NCI-H2029 (cell line): ENCODE results near the gene WNT6.

Experiments used
- DNase-seq: peaks from one replicate; lab custom pipeline; 2025; lab: John Stamatoyannopoulos, UW

The WNT6 gene

DNA sequence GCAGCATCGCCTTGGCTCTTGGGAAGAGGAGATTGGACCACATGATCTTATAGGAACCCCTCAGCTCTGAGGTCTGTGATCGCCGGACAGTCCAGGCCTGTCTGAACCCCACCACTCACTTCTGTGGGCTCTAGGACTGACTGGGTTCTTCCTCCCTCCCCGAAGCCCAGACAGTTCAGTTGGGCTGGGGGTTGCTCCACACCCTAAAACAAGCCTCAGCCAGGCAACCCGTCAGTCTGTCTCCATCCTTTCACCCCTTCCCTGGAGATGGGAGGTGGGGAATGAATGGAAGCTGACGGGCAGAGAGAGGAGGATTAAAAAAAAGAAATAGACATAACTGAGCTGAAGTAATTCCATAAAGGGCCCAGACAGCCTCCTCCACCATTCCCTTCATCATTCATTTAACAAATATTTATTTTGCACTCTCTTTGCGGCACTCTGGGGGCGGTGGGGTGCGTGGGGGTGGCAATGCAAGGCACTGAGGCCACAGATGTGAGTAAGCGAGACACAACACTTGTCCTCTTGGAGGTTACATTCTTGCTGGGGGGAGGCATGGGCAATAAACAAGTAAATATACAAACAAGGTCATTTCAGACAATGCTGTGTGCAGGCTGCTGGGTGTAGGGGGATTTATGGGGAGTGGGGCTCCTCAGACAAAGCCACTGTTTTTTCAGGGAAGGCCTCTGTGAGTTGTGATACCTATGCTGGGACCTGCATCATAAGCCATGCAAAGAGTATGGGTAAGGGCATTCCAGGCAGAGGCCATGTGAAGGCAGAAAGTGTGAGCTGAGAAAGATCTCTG lies 33.9 kb downstream of the WNT6 start:
- DNase-seq: no peak

DNA sequence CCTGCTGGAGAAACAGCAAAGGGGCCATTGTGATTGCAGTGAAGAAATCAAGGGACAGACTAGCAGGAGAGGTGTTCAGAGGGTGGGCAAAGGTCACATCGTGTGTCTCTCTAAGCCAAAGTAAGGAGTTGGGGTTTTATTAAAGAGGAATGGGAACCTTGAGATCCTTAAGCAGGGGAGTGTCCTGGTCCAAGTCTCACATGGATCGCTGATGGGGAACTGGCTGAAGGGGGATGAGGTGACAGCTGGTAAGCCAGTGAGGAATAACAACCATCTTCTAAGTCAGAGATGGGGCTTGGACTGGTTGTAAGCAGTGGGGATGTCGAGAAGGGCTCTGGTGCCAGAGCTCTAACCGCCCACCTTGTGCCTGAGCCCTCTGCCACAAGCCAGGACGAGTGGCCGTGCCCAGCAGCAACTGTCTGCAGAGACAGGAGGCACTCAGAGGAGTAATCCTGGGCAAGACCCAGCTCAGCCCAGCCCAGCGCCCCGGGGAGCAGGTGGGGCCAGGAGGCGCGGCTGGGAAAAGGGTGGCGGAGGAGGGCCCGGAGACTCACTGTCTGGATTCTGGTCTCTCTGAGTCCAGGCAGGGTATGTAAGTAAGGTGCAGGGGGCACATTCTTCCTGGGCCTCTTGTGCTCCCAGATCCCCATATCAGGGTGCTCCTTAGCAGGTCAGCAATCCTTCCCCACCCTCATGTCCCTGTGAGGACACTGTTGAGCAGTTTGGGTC lies 34.7 kb downstream of the WNT6 start:
- no peak for DNase-seq

DNA sequence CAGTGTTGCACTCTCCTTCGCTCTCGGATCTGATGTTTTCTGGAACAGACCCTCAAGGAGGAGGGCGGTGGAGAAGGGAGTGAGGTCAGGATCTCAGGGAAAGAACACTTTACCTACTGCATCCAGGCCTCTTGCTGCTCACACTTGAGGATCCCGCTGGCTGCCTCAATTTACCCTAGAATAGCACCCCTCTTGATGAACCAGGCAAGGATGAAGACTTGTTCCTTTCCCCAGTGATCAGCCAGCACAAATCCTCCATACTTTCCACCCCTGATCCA lies 35.2 kb downstream of the WNT6 start:
- DNase-seq: no peak

DNA sequence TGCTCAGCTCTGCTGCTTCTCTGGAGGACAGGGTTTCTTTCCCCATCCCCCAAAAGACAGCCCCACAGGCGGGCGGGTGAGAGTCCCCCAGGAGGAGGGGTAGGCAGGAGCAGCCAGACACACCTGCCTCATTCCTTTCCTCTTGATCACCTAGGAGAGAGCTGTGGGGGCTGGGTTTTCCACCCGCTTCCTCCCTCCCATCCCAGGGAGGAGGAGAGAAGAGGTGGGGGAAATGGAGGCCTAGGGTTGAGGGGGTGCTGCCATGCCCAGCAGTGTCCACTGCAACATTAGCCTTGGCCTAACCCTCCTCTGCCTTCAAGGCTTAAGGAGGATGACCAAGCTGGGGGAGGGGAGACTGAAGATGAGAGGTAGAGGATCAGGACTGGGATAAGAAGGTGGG lies 35.7 kb downstream of the WNT6 start:
- no peak for DNase-seq

DNA sequence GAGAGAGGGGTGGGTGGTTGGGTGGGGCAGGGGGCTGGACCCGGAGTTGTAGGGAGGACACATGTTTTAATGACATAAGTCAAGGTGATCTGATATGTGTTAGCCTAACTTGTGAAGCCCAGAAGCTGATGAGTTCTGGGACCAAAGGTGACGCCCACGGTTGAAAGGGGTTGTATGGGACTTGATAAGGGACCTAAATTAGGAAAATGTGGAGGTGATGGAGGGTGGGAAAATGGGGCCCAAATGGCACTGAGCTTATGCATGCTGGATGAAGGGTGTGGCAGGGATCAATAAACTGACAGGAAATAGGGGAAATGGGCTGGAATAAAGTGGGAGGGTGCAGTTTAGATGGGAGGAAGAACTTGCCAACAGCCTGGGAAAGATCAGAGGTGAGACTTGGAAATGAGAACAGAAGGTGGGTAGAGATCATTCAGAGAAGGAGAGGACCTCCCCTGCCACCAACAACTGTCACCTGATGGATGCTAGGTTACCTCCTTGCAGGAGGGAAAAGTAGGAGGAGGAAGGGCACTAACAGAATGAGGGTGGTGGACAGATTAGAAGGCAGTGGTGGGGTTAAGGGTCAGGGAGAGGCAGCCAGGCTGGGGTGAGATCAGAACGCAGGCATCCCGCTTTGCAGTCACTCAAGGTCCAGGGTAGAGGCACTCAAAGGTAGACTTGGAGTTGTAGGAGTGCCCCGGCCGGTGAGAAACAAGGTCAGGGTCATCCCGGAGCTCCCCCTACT lies 36.3 kb downstream of the WNT6 start:
- DNase-seq: no peak

DNA sequence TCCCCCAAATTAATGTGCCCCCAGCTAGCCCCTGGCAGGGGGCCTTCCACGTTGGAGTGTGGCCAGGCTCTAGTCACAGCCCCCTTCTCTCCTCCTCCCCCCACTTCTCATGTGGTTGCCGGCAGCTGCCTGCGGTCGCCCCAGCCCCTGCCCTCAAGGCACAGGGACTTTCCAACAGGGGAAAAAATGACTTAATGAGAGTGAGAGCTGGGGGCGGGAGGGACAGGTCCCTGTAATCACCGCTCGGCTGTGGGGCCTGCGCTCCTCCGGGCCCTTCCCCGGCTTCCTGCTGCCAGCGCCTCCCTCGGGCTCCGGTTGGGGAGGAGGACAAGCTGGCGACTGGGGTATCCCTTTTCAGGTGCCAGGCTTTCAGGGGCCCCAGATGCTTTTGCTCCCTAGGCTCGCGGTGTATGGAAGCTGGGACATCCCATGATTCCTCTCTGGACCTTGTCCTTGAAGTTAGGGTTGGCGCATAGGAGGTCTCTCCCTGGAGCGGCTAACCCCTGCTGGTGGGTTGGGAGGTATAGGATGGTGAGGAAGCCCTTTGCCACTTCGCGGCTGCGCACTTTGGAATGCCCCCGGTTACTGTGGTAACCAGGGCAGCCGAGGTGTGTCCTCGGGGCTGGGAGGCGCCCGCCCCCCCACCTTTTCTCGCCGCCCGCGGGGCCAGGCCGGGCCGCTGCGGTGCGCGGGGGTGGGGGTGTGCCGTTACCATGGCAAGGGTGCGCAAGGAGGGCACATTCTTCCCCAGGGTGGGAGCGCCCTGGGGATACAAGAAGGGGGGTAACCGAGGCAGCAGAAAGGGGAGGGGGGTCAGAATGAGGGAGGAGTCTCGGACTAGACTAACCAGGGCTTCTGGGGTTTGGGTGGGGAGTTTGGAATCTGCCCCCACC lies 37.1 kb downstream of the WNT6 start:
- no peak for DNase-seq

DNA sequence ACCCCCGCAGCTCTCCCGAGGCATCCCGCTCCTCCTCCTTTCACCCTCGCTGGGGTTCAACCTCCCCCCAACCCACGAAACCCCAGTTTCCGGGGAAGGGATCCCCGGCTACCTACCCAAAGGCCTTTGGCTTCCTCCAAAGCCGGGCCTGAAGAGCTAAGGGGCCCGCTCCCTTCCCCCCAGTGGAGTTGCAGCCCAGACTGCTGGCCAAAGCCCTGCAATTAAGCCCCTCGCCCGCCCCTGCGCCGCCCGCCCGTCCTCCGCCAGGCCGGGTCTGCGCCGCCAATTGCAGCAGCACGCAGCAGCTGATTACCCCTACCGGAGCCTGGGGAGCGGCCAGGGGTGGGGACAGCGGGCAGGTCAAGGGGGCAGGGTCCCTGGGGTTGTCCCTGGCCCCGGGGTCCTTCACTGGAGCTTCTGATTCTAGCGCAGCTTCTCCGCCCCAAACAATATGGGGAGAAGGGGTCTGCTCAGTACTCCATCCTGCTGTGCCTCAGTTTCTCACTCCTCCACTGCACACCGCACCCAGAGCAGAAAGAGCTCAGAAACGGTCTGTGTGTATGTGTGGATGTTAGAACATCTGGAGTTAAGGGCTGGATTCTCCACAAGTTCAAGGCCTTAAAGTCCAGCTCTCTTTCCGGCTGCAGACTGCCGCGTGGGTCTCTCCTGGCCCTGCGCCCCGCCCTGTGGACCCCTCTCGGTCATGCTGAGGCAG lies 37.9 kb downstream of the WNT6 start:
- no peak for DNase-seq

DNA sequence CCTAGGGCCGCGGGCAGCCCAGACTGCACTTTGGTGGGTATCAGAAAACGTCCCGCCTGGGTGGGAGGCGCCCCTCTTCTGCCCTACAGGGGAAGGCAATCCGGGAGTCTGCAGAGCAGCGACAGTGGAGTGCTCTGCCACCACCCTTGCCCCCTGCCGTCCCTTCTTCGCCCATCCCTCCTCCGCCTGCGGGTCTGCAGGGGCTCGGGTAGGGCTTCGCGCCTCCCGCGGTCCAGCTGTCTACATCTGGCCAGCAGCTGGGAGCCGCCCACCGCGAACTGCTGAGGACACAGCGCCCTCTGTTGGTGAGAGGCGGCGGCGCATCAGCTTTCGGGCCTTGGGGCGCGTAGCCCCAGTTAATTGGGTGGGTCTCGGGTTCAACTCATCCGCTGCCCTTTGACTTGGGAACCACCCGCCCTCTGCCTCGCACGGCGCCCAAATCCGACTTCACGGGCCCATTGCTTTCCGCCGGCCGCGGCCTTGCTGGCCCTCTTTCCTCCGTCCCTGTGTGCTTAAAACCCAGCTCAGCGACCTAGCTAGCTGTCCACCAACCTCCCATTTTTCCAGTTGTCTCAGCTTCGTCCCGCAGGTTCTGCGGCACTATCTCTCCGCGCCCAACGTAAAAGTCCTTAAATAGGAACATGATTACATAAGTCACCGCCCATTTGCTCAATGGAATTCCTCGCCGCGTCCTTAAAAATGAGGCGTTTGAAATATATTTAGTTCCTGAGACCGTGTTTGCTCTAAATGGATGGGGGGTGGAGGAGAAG lies 38.7 kb downstream of the WNT6 start:
- DNase-seq: no peak

DNA sequence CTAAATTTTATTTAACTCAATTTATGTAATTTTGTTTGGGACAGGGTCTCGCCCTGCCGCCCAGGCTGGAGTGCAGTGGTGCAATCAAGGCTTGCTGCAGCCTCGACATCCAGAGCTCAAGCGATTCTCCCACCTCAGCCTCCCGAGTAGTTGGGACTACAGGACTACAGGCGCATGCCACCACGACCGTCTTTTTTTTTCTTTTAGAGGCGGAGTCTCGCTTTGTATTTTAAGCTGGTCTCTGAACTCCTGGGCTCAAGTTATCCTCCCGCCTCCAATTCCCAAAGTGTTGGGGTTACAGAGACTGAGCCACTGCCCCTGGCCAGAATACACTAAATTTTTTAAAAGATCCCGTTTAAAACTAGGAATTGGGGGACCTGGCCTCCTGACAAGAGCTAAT lies 39.5 kb downstream of the WNT6 start:
- no peak for DNase-seq

DNA sequence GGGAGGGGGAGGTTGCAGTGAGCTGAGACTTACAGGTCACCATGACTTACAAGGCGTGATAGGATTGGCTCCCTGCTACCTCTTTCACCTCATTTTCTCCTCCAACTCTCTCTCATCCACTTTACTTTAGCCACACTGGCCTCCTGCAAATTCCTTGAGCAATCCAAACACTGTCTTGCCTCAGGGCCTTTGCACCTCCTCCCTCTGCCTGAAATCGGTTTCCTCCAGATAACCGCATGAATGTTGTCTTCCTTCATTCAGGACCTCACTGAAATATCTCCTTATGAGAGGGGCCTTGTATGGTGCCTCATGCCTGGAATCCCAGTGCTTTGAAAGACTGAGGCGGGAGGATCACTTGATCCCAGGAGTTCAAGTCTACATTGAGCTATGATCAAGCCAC lies 42.8 kb downstream of the WNT6 start:
- no peak for DNase-seq

DNA sequence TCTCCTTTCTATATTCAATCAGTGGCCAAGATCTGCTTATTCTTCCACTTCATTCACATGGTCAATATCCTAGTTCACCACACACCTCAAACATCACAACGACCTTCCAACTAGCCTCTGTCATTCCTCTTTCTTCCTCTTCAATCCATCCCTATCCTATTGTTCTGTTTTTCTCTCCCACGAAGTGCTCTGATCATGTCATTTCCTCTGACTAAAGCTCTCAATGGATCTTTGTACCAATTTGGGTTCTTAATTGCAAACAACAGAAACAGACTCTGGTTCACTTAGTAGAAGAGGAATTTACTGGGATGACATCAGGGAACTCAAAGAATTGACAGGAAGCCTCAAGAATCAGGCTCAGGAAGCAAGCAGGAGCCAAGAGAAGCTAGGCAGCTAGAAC lies 44.6 kb downstream of the WNT6 start:
- no peak for DNase-seq

DNA sequence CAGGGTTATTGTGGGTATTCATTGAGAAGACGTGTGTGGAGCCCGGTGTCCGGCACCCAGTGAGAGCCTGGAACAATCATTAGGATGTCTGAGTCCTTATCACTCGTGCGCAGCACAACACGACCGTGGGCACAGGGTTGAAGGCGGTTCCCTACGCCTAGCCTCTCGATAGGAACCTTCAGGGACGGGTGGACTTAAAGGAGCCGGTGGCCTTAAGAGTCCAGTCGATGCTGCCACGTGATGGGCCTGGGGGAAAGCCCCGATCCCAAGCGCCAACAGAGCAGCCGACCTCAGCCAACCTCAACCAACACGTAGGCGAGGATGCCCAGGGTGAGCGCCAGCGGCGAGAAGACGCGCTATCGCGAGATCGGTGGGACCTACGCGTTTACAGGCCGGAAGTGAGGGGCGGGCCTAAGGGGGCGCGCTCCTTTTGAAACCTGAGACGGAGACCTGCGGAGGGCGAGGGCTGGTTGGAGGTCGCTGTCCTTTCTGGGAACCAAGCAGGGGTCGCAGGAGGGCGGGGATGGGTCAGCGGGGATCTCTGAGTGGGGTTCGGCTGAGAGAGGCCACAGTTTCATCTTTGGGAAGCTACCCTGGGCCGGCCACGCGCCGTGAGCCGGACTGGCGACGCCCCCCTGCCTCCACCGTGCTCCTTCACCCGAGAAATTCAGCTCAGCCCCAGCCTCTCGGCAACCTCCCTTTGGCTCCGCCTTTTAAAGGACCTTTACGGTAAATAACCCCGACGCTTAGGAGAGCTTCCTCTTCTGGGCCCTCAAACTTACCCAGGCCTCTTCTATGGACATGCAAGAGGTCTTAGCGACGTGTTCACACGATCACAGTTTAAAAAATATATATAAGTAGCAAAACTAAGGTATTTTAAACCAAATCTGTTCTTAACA lies 49.4 kb downstream of the WNT6 start:
- DNase-seq: peak; percentile 91

DNA sequence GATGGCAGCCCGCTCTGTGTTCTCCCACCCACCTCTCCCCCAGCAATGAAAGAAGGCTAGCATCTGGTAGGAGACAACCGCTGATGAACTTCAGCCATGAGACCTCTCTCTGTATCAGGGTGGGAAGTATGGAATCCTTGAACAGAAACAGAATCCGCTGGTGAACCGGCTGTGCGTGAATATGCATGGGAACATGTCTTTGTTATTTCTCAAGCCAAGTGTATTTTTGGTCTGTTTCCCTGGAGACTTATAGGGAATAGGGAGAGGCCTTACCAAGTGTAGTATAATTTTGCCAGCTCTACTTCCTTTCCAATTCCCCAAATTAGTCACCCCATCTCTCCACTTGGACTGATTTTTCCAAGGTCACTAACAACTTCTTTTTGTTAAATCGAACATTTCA lies 51.1 kb downstream of the WNT6 start:
- DNase-seq: no peak

DNA sequence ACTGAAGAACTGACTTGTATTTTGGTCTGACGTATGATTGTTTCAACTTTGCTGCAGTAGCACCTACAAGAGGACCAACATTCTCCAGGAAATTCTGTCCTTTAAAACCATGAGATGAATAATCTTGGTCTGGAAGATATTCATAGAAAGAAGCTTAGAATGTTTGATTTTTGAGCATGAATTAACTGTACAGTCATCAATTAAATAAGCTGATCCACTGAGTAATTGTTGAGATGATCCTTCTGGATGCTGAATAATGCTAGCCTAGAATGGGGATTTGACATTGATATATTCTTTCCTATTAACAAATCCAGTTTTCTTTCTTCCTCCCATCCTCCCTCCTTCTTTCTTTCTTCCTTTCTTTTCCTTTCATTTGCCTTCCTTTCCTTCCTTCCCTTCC lies 60.9 kb downstream of the WNT6 start:
- no peak for DNase-seq
